ENCODE measurements around the gene IDI1. TPM values are rescaled to one million over a fixed set of nuclear protein-coding genes. Genes with fewer than 3 reads are reported as not detected.
"Not testable (repeated sequence)": the region's sequence is repeated elsewhere in the genome, so short reads cannot be mapped to it uniquely, and the experiment has no call there.

IDI1 gene
- total RNA-seq, 4 donors from 2014 or later = 24.8 to 51.7 (median 37.7) TPM

- TF ChIP-seq CTCF (IDR thresholded peaks at IDR 0.05) (no peak), POLR2A (IDR thresholded peaks at IDR 0.05) (no peak)
- H3K4me3 ChIP-seq (ENCODE audit: low read depth, poor library complexity, severe bottlenecking) = no peak overlapping the region
- intact Hi-C loops (cut with DNase I; ENCODE audit: low total_unique reads) = no loop called here
- 96 to 99% methylated on average over 10 to 11 of the region's 11 CpGs for WGBS, 2 donors
- no peak for DNase-seq (ENCODE audit: low spot score in 2 of 2)
Measured at GRCh38 chr10:1015688-1016087, 33.2 kb downstream of the IDI1 start.

GRCh38 chr10:1011696-1012095 is 37.2 kb downstream of the IDI1 start:
- intact Hi-C loops (cut with DNase I; ENCODE audit: low total_unique reads) = no loop called here

GRCh38 chr10:1010703-1011102 is 38.2 kb downstream of the IDI1 start:
- no peak for DNase-seq (ENCODE audit: low spot score in 2 of 2)
- TF ChIP-seq CTCF (IDR thresholded peaks at IDR 0.05) = no peak
- TF ChIP-seq POLR2A (IDR thresholded peaks at IDR 0.05) = no peak
- WGBS, 2 donors = 93 to 96% methylated on average over 7 of the region's 7 CpGs
- intact Hi-C loops (cut with DNase I; ENCODE audit: low total_unique reads) = no loop called here
- no peak overlapping the region for H3K4me3 ChIP-seq (ENCODE audit: low read depth, poor library complexity, severe bottlenecking)

More at GRCh38 chr10:1011696-1012095, 37.2 kb downstream of the IDI1 start:
- no peak for DNase-seq (ENCODE audit: low spot score in 2 of 2)
- TF ChIP-seq CTCF (IDR thresholded peaks at IDR 0.05) (no peak), POLR2A (IDR thresholded peaks at IDR 0.05) (no peak)
- H3K4me3 ChIP-seq (ENCODE audit: low read depth, poor library complexity, severe bottlenecking) = no peak overlapping the region
- WGBS, 2 donors = 94% methylated on average over 16 of the region's 16 CpGs

- DNase-seq (ENCODE audit: low spot score in 2 of 2); intact Hi-C loops (cut with DNase I; ENCODE audit: low total_unique reads); H3K4me3 ChIP-seq (ENCODE audit: low read depth, poor library complexity, severe bottlenecking): not testable (repeated sequence)
- 67 to 72% methylated on average over 8 of the region's 8 CpGs for WGBS, 2 donors
Measured at GRCh38 chr10:1009947-1010346, 39.0 kb downstream of the IDI1 start.

GRCh38 chr10:1009071-1009494 is 39.8 kb downstream of the IDI1 start:
- 87 to 97% methylated on average over 9 of the region's 9 CpGs for WGBS, 2 donors
- no peak overlapping the region for H3K4me3 ChIP-seq (ENCODE audit: low read depth, poor library complexity, severe bottlenecking)
- intact Hi-C loops (cut with DNase I; ENCODE audit: low total_unique reads) = no loop called here
- DNase-seq (ENCODE audit: low spot score in 2 of 2) = no peak
- TF ChIP-seq CTCF (IDR thresholded peaks at IDR 0.05) (no peak), POLR2A (IDR thresholded peaks at IDR 0.05) (no peak)

GRCh38 chr10:1007583-1007982 is 41.3 kb downstream of the IDI1 start:
- intact Hi-C loops (cut with DNase I; ENCODE audit: low total_unique reads) = no loop called here
- DNase-seq (ENCODE audit: low spot score in 2 of 2) = no peak
- TF ChIP-seq CTCF (IDR thresholded peaks at IDR 0.05) (no peak), POLR2A (IDR thresholded peaks at IDR 0.05) (no peak)
- H3K4me3 ChIP-seq (ENCODE audit: low read depth, poor library complexity, severe bottlenecking) = no peak overlapping the region
- 86 to 87% methylated on average over 10 of the region's 10 CpGs for WGBS, 2 donors

Data from lower leg skin (tissue), 4 donors.